ENCODE data around the gene TIMM29. TPM values are rescaled to one million over a fixed set of nuclear protein-coding genes. Genes with fewer than 3 reads are reported as not detected.
A peak's percentile ranks its signal among the peaks of the same experiment; 100 is the strongest.

The TIMM29 gene
- 10 to 100 TPM; 29.7 to 31.3 TPM for total RNA-seq

GRCh38 chr19:10928563-10929401 is at the start of gene TIMM29, which contains the start of gene YIPF2:
Gene TIMM29 (plus strand): TSS chr19:10928811. CDS start chr19:10928823, 12 bp downstream.
Gene YIPF2 (minus strand): TSS chr19:10928639. CDS start chr19:10928410, 229 bp downstream.
- POLR2A ChIA-PET: no interaction called here

GRCh38 chr19:10881403-10882107 is 47.1 kb upstream of the TIMM29 start:
- DNase-seq (no peak), ATAC-seq (ENCODE audit: low read depth) (no peak)
- POLR2A ChIA-PET: interaction anchor here (0.6 kb wide), 1 partner anchor 122 kb away, joined by 4 read pairs; no protein-coding TSS in a partner anchor
- no peaks in the 10 kb centered on the region for H3K27me3 Mint-ChIP-seq
- H3K4me3 Mint-ChIP-seq: no peak overlapping the region
- peaks cover 17% of the 10 kb centered on the region for H3K4me1 Mint-ChIP-seq
- H3K36me3 Mint-ChIP-seq: no peaks in the 10 kb centered on the region
- H3K27ac Mint-ChIP-seq: no peak overlapping the region
- no peaks in the 10 kb centered on the region for H3K9me3 Mint-ChIP-seq

More at GRCh38 chr19:10928563-10929401, at the start of gene TIMM29, which contains the start of gene YIPF2:
- no peaks in the 10 kb centered on the region for H3K27me3 Mint-ChIP-seq
- peak within 1 kb of the TSS; percentile 95 for H3K4me3 Mint-ChIP-seq
- DNase-seq (peak; percentile 90), ATAC-seq (ENCODE audit: low read depth) (peak; percentile 91)
- no peaks in the 10 kb centered on the region for H3K36me3 Mint-ChIP-seq
- H3K9me3 Mint-ChIP-seq: no peaks in the 10 kb centered on the region
- peak within 1 kb of the TSS; percentile 86 for H3K27ac Mint-ChIP-seq
- peaks cover 12% of the 10 kb centered on the region for H3K4me1 Mint-ChIP-seq

- POLR2A ChIA-PET: no interaction called here
- Mint-ChIP-seq H3K9me3 (no peaks in the 10 kb centered on the region), H3K4me1 (peaks cover 14% of the 10 kb centered on the region), H3K4me3 (no peak overlapping the region), H3K27ac (no peak overlapping the region), H3K27me3 (no peaks in the 10 kb centered on the region), H3K36me3 (no peaks in the 10 kb centered on the region)
- ATAC-seq (ENCODE audit: low read depth): no peak
- DNase-seq: no peak
Measured at GRCh38 chr19:10882108-10882457, 46.5 kb upstream of the TIMM29 start.

GRCh38 chr19:10884274-10884673 is 44.3 kb upstream of the TIMM29 start:
- Mint-ChIP-seq H3K4me3 (no peak overlapping the region), H3K27me3 (no peaks in the 10 kb centered on the region), H3K27ac (no peak overlapping the region), H3K4me1 (peaks cover 6% of the 10 kb centered on the region), H3K36me3 (no peaks in the 10 kb centered on the region), H3K9me3 (no peaks in the 10 kb centered on the region)
- ATAC-seq (ENCODE audit: low read depth) (no peak), DNase-seq (no peak)
- POLR2A ChIA-PET: no interaction called here

- H3K4me3 Mint-ChIP-seq: no peak overlapping the region
- no peaks in the 10 kb centered on the region for H3K27me3 Mint-ChIP-seq
- no peaks in the 10 kb centered on the region for H3K36me3 Mint-ChIP-seq
- DNase-seq: no peak
- ATAC-seq (ENCODE audit: low read depth): no peak
- POLR2A ChIA-PET: interaction anchor here (0.6 to 0.7 kb wide), 2 partner anchors 27 to 69 kb away, joined by 3 read pairs; no protein-coding TSS in a partner anchor
- no peak overlapping the region for H3K27ac Mint-ChIP-seq
- peaks cover 5% of the 10 kb centered on the region for H3K4me1 Mint-ChIP-seq
- no peaks in the 10 kb centered on the region for H3K9me3 Mint-ChIP-seq
Measured at GRCh38 chr19:10885201-10886169, 43.1 kb upstream of the TIMM29 start.

- no peak overlapping the region for H3K27ac Mint-ChIP-seq
- no peak for ATAC-seq (ENCODE audit: low read depth)
- H3K27me3 Mint-ChIP-seq: no peaks in the 10 kb centered on the region
- no peaks in the 10 kb centered on the region for H3K9me3 Mint-ChIP-seq
- no peak overlapping the region for H3K4me3 Mint-ChIP-seq
- POLR2A ChIA-PET: no interaction called here
- no peak for DNase-seq
- H3K4me1 Mint-ChIP-seq: peaks cover 4% of the 10 kb centered on the region
- H3K36me3 Mint-ChIP-seq: no peaks in the 10 kb centered on the region
Measured at GRCh38 chr19:10887616-10888367, 40.8 kb upstream of the TIMM29 start.

- Mint-ChIP-seq H3K27me3 (no peaks in the 10 kb centered on the region), H3K4me1 (peaks cover 4% of the 10 kb centered on the region), H3K36me3 (no peaks in the 10 kb centered on the region), H3K27ac (no peak overlapping the region), H3K9me3 (no peaks in the 10 kb centered on the region), H3K4me3 (no peak overlapping the region)
- POLR2A ChIA-PET: no interaction called here
- ATAC-seq (ENCODE audit: low read depth) (no peak), DNase-seq (no peak)
Measured at GRCh38 chr19:10888421-10888866, 40.2 kb upstream of the TIMM29 start.

GRCh38 chr19:10889880-10890279 is 38.7 kb upstream of the TIMM29 start:
- Mint-ChIP-seq H3K4me3 (no peak overlapping the region), H3K4me1 (peaks cover 4% of the 10 kb centered on the region), H3K27ac (no peak overlapping the region), H3K36me3 (no peaks in the 10 kb centered on the region), H3K9me3 (no peaks in the 10 kb centered on the region), H3K27me3 (no peaks in the 10 kb centered on the region)
- POLR2A ChIA-PET: no interaction called here
- no peak for ATAC-seq (ENCODE audit: low read depth)
- DNase-seq: no peak

GRCh38 chr19:10891405-10892086 is 37.1 kb upstream of the TIMM29 start:
- no peak overlapping the region for H3K4me3 Mint-ChIP-seq
- H3K4me1 Mint-ChIP-seq: peaks cover 4% of the 10 kb centered on the region
- ATAC-seq (ENCODE audit: low read depth) (no peak), DNase-seq (no peak)
- POLR2A ChIA-PET: interaction anchor here (0.6 kb wide), 1 partner anchor 21 kb away, joined by 3 read pairs; no protein-coding TSS in a partner anchor
- H3K9me3 Mint-ChIP-seq: no peaks in the 10 kb centered on the region
- no peak overlapping the region for H3K27ac Mint-ChIP-seq
- H3K27me3 Mint-ChIP-seq: no peaks in the 10 kb centered on the region
- no peaks in the 10 kb centered on the region for H3K36me3 Mint-ChIP-seq

- Mint-ChIP-seq H3K4me3 (no peak overlapping the region), H3K4me1 (peaks cover 4% of the 10 kb centered on the region), H3K36me3 (no peaks in the 10 kb centered on the region), H3K9me3 (no peaks in the 10 kb centered on the region), H3K27ac (no peak overlapping the region), H3K27me3 (no peaks in the 10 kb centered on the region)
- DNase-seq (no peak), ATAC-seq (ENCODE audit: low read depth) (no peak)
- POLR2A ChIA-PET: no interaction called here
Measured at GRCh38 chr19:10892256-10892655, 36.4 kb upstream of the TIMM29 start.

GRCh38 chr19:10894911-10895213 is 33.7 kb upstream of the TIMM29 start:
- no peak overlapping the region for H3K4me3 Mint-ChIP-seq
- peaks cover 4% of the 10 kb centered on the region for H3K4me1 Mint-ChIP-seq
- no peak for DNase-seq
- no peak overlapping the region for H3K27ac Mint-ChIP-seq
- POLR2A ChIA-PET: no interaction called here
- no peaks in the 10 kb centered on the region for H3K36me3 Mint-ChIP-seq
- no peaks in the 10 kb centered on the region for H3K27me3 Mint-ChIP-seq
- no peaks in the 10 kb centered on the region for H3K9me3 Mint-ChIP-seq
- ATAC-seq (ENCODE audit: low read depth): no peak

- Mint-ChIP-seq H3K9me3 (no peaks in the 10 kb centered on the region), H3K4me3 (no peak overlapping the region), H3K36me3 (no peaks in the 10 kb centered on the region), H3K4me1 (peaks cover 4% of the 10 kb centered on the region), H3K27ac (no peak overlapping the region), H3K27me3 (no peaks in the 10 kb centered on the region)
- DNase-seq: no peak
- POLR2A ChIA-PET: no interaction called here
- ATAC-seq (ENCODE audit: low read depth): no peak
Measured at GRCh38 chr19:10895363-10895762, 33.2 kb upstream of the TIMM29 start.

All from activated naive CD8-positive, alpha-beta T cell treated with anti-CD3 and anti-CD28 coated beads, Interleukin-2, amount 10 ng/mL, durations not matched to agents 7 days and 5 days (primary cell).